Stimulated activated CD8-positive, alpha-beta memory T cell treated with anti-CD3 and anti-CD28 coated beads, Interleukin-7, amount 100 ng/mL, for 4 hours (primary cell): ENCODE results near the gene SSTR3.
A peak's percentile ranks its signal among the peaks of the same experiment; 100 is the strongest.

ENCODE experiments used
- DNase-seq, 2 donors: peaks; one replicate each; pipeline ENCODE4 v3.0.0-alpha.2; 2020; ENCODE audit warnings: low read depth in 2 of 2

SSTR3 gene

GRCh38 chr22:37167176-37167980 lies 44.9 kb downstream of the SSTR3 start:
- DNase-seq: no peak

GRCh38 chr22:37166675-37167066 lies 45.6 kb downstream of the SSTR3 start:
- peak; percentile 68 to 73 for DNase-seq

- DNase-seq: no peak
These were observed 46.2 kb downstream of the SSTR3 start for GRCh38 chr22:37165940-37166674.

- DNase-seq: no peak
These were observed 47.2 kb downstream of the SSTR3 start for GRCh38 chr22:37165066-37165465.

GRCh38 chr22:37164505-37164887 lies 47.8 kb downstream of the SSTR3 start:
- no peak for DNase-seq

- peak; percentile 16 to 47 for DNase-seq
These were observed 48.4 kb downstream of the SSTR3 start for GRCh38 chr22:37163575-37164504.

GRCh38 chr22:37163096-37163489 lies 49.2 kb downstream of the SSTR3 start:
- no peak for DNase-seq

- peak; percentile 67 to 72 for DNase-seq
These were observed 49.8 kb downstream of the SSTR3 start for GRCh38 chr22:37162221-37163095.

GRCh38 chr22:37161443-37161842 lies 50.8 kb downstream of the SSTR3 start:
- no peak for DNase-seq

GRCh38 chr22:37160027-37160426 lies 52.2 kb downstream of the SSTR3 start:
- no peak for DNase-seq

GRCh38 chr22:37158963-37159290 lies 53.4 kb downstream of the SSTR3 start:
- DNase-seq: no peak

GRCh38 chr22:37157516-37158285 lies 54.6 kb downstream of the SSTR3 start:
- no peak for DNase-seq

- DNase-seq: no peak
These were observed 55.4 kb downstream of the SSTR3 start for GRCh38 chr22:37156686-37157435.

GRCh38 chr22:37155971-37156370 lies 56.3 kb downstream of the SSTR3 start:
- DNase-seq: no peak

GRCh38 chr22:37154925-37155712 lies 57.2 kb downstream of the SSTR3 start:
- no peak for DNase-seq
